GM12878 (cell line): Measurements from ENCODE around the gene DCPS. TPM values are rescaled to one million over a fixed set of nuclear protein-coding genes. Genes with fewer than 3 reads are reported as not detected.

ENCODE experiments used
- ATF3 ChIP-seq: IDR thresholded peaks from 2 replicates; pipeline ENCODE4 v1.6.1; 2011; ENCODE audit warnings: low read depth, mild to moderate bottlenecking, low read length, moderate library complexity, borderline replicate concordance; ENCODE audit errors: extremely low read depth
- IRF5 ChIP-seq: fragments of 450-650 bp; IDR thresholded peaks from 2 replicates; pipeline ENCODE4 v1.6.1; 2017; ENCODE audit warnings: borderline replicate concordance
- JUNB ChIP-seq: IDR thresholded peaks from 2 replicates; pipeline ENCODE4 v1.6.1; 2016; ENCODE audit warnings: antibody characterized with exemption, mild to moderate bottlenecking
- MEF2A ChIP-seq: IDR thresholded peaks from 2 replicates; pipeline ENCODE4 v1.6.1; 2011; ENCODE audit warnings: low read depth, mild to moderate bottlenecking, low read length, moderate library complexity; ENCODE audit not compliant: insufficient read depth
- NR2C2 ChIP-seq: IDR thresholded peaks from 2 replicates; pipeline ENCODE4 v1.6.1; 2011; ENCODE audit warnings: borderline replicate concordance, low read depth; ENCODE audit not compliant: control insufficient read depth, insufficient read length
- NR2F1 ChIP-seq: fragments of 450-650 bp; conservative IDR thresholded peaks from 2 replicates; pipeline ENCODE4 v1.6.1; 2017; ENCODE audit warnings: mild to moderate bottlenecking
- PML ChIP-seq: IDR thresholded peaks from 2 replicates; pipeline ENCODE4 v1.6.1; 2012; ENCODE audit warnings: low read length, inconsistent platforms
- TAF1 ChIP-seq: IDR thresholded peaks from 2 replicates; pipeline ENCODE4 v1.6.1; 2011; ENCODE audit warnings: mild to moderate bottlenecking, low read depth, low read length, borderline replicate concordance
- TARDBP ChIP-seq: IDR thresholded peaks from 2 replicates; pipeline ENCODE4 v1.6.1; 2016; ENCODE audit warnings: borderline replicate concordance
- TCF3 ChIP-seq: IDR thresholded peaks from 2 replicates; pipeline ENCODE4 v1.6.1; 2012; ENCODE audit warnings: low read depth, mild to moderate bottlenecking, low read length, borderline replicate concordance; ENCODE audit not compliant: insufficient read depth
- ZZZ3 ChIP-seq: IDR thresholded peaks from 2 replicates; pipeline ENCODE4 v1.6.1; 2011; ENCODE audit warnings: low read depth; ENCODE audit not compliant: control insufficient read depth, insufficient read length
- polyA plus RNA-seq, 11 experiments: library from polyadenylated mRNA; depleted of rRNA in 4 of 11; unstranded in 6 of 11; stranded (reverse) in 5 of 11; fragments of >200 nt; fragmentation: Nextera tagmentation in 4 of 11; fragmentation: Illumina TruSeq in 1 of 11; extraction: Ambion mirVana in 4 of 11; extraction: Trizol in 1 of 11; gene quantifications; 1 replicate in 1 of 11; 2 replicates in 10 of 11; pipeline versions ENCODE4 v1.2.1 to v1.2.3, GENCODE V29; 2011 to 2016; ENCODE audit warnings: inconsistent platforms in 2 of 11, missing spikeins in 2 of 11, low read depth in 1 of 11
- total RNA-seq, 4 experiments: library from RNA; depleted of rRNA in 3 of 4; stranded (reverse); fragments of >200 nt in 3 of 4; fragmentation: Illumina TruSeq in 1 of 4; extraction: Trizol in 1 of 4; gene quantifications; 2 replicates each; pipeline versions ENCODE4 v1.2.1 to v1.2.3, GENCODE V29; 2013 to 2021

DCPS gene
- total and polyA plus RNA-seq, 10 of the 15 experiments (the other 5 are each of a cell fraction or from before 2014, with no cell fraction given), result 23.5 to 101 (median 67.4) TPM

- TF ChIP-seq TARDBP, result 0 out of 2 replicates have a peak, but pooled peaks have one; percentile 15
- no peak for TF ChIP-seq NR2F1
- TF ChIP-seq MEF2A, result 0 out of 2 replicates have a peak, but pooled peaks have one; percentile 11
- TF ChIP-seq ATF3, result no peak
- TF ChIP-seq IRF5, result no peak
- no peak for TF ChIP-seq ZZZ3
- TF ChIP-seq JUNB, result no peak
- TF ChIP-seq NR2C2, result no peak
- TF ChIP-seq TAF1, result no peak
- no peak for TF ChIP-seq TCF3
- no peak for TF ChIP-seq PML
Observed at GRCh38 chr11:126318574-126319373, 14.9 kb downstream of the DCPS start (continued).
